SK-N-SH (cell line): ENCODE measurements around the gene TBL1X. TPM values are rescaled to one million over a fixed set of nuclear protein-coding genes. Genes with fewer than 3 reads are reported as not detected.

Experiments
- CTCF ChIA-PET: fragments of 300-600, 350-600 bp; formaldehyde crosslinking; extraction: SDS; loops from one replicate; lab custom pipeline; 2021; lab: Yijun Ruan, JAX
- POLR2A ChIA-PET: fragments of 350-600 bp; sonication (Branson Sonifier 250); formaldehyde crosslinking; extraction: SDS; loops from one replicate; lab custom pipeline; 2020; ENCODE audit warnings: antibody characterized with exemption, inconsistent platforms; lab: Yijun Ruan, JAX
- DNase-seq: peaks from one replicate; pipeline ENCODE4 v3.0.0; 2012
- H2AFZ ChIP-seq: fragments of 200-600 bp; sonication (generic); 2 replicates; pipeline ENCODE4 v1.8.1; 2016; ENCODE audit warnings: antibody characterized with exemption, mild to moderate bottlenecking, low read depth
- H3F3A ChIP-seq: fragments of 200-600 bp; sonication (generic); replicated peaks from 2 replicates; pipeline ENCODE3; 2016; ENCODE audit warnings: antibody characterized with exemption, mild to moderate bottlenecking; ENCODE audit not compliant: insufficient read depth
- H3K27ac ChIP-seq, 2 experiments: fragments of 200-500 bp in 1 of 2; fragments of 200-600 bp in 1 of 2; sonication (Bioruptor generic) in 1 of 2; sonication (generic), shearing (Covaris generic) in 1 of 2; 2 replicates each; pipeline versions ENCODE4 v1.5.1 to v1.6.1; 2014 to 2016; ENCODE audit warnings: low read depth in 2 of 2, inconsistent platforms in 1 of 2, low read length in 1 of 2, mild to moderate bottlenecking in 1 of 2, mixed read lengths in 1 of 2
- H3K27me3 ChIP-seq: fragments of 200-600 bp; sonication (generic), shearing (Covaris generic); 2 replicates; pipeline ENCODE4 v1.6.1; 2016; ENCODE audit warnings: mixed run types; ENCODE audit not compliant: insufficient read depth
- H3K36me3 ChIP-seq, 2 experiments: fragments of 200-500 bp in 1 of 2; fragments of 200-600 bp in 1 of 2; sonication (Bioruptor generic) in 1 of 2; sonication (generic) in 1 of 2; replicated peaks in 1 of 2; 2 replicates each; pipeline versions ENCODE3 to v1.5.1; 2014 to 2016; ENCODE audit warnings: low read length in 1 of 2, mild to moderate bottlenecking in 1 of 2; ENCODE audit not compliant: insufficient read depth in 2 of 2, control insufficient read depth in 1 of 2
- H3K4me1 ChIP-seq, 2 experiments: fragments of 200-500 bp in 1 of 2; fragments of 200-600 bp in 1 of 2; sonication (Bioruptor generic) in 1 of 2; sonication (generic), shearing (Covaris generic) in 1 of 2; 2 replicates each; pipeline versions ENCODE4 v1.5.1 to v1.6.1; 2014 to 2016; ENCODE audit warnings: low read depth in 1 of 2, low read length in 1 of 2, mixed run types in 1 of 2; ENCODE audit not compliant: insufficient read depth in 2 of 2, control insufficient read depth in 1 of 2
- H3K4me2 ChIP-seq: fragments of 200-600 bp; sonication (generic), shearing (Covaris generic); 2 replicates; pipeline ENCODE4 v1.6.1; 2017; ENCODE audit warnings: mixed run types
- H3K4me3 ChIP-seq, 2 experiments: fragments of 200-500 bp in 1 of 2; fragments of 200-600 bp in 1 of 2; sonication (Bioruptor generic) in 1 of 2; sonication (generic), shearing (Covaris generic) in 1 of 2; 2 replicates each; pipeline versions ENCODE4 v1.5.1 to v1.8.1; 2014 to 2016; ENCODE audit warnings: low read depth in 2 of 2, inconsistent platforms in 1 of 2, low read length in 1 of 2, mild to moderate bottlenecking in 1 of 2, mixed read lengths in 1 of 2, moderate library complexity in 1 of 2
- H3K79me2 ChIP-seq: fragments of 200-600 bp; sonication (generic); 2 replicates; pipeline ENCODE4 v1.8.1; 2017; ENCODE audit warnings: mild to moderate bottlenecking; ENCODE audit not compliant: insufficient read depth
- H3K9ac ChIP-seq: fragments of 200-600 bp; sonication (generic); 2 replicates; pipeline ENCODE4 v1.6.1; 2017; ENCODE audit warnings: mixed run types
- H3K9me2 ChIP-seq: fragments of 200-600 bp; sonication (generic); 2 replicates; pipeline ENCODE4 v1.6.1; 2017; ENCODE audit warnings: mixed run types
- H3K9me3 ChIP-seq: fragments of 200-600 bp; sonication (generic); 2 replicates; pipeline ENCODE4 v1.6.1; 2017; ENCODE audit warnings: mixed run types, mild to moderate bottlenecking, moderate library complexity
- H4K20me1 ChIP-seq: fragments of 200-600 bp; sonication (generic); 2 replicates; pipeline ENCODE4 v1.6.1; 2017; ENCODE audit warnings: mild to moderate bottlenecking, mixed run types; ENCODE audit not compliant: insufficient read depth
- ELF1 ChIP-seq: IDR thresholded peaks from 2 replicates; pipeline ENCODE4 v1.4.0; 2012
- EP300 ChIP-seq, 2 experiments: IDR thresholded peaks; 2 replicates each; pipeline versions ENCODE4 v1.4.0 to v1.6.1; 2012; ENCODE audit warnings: borderline replicate concordance in 1 of 2, low read depth in 1 of 2, low read length in 1 of 2
- EZH2phosphoT487 ChIP-seq: fragments of 200-600 bp; sonication (generic); IDR thresholded peaks from 2 replicates; pipeline ENCODE4 v1.6.1; 2017; ENCODE audit warnings: low read depth, mixed run types, mild to moderate bottlenecking, antibody characterized with exemption, moderate library complexity, borderline replicate concordance
- FOSL2 ChIP-seq: IDR thresholded peaks from 2 replicates; pipeline ENCODE4 v1.4.0; 2012; ENCODE audit warnings: low read depth, mild to moderate bottlenecking, moderate library complexity, borderline replicate concordance
- FOXJ3 ChIP-seq: sonication (generic); formaldehyde crosslinking; IDR thresholded peaks from 2 replicates; pipeline ENCODE4 v1.5.1; 2020; ENCODE audit warnings: mild to moderate bottlenecking, missing genetic modification reagents
- FOXM1 ChIP-seq: IDR thresholded peaks from 2 replicates; pipeline ENCODE4 v1.4.0; 2012; ENCODE audit warnings: low read depth, mild to moderate bottlenecking
- IRF3 ChIP-seq: fragments of 150-350 bp; IDR thresholded peaks from 2 replicates; pipeline ENCODE4 v1.6.1; 2016; ENCODE audit warnings: mild to moderate bottlenecking, low read depth, low read length
- JUND ChIP-seq: IDR thresholded peaks from 2 replicates; pipeline ENCODE4 v1.4.0; 2012
- MAX ChIP-seq: IDR thresholded peaks from 2 replicates; pipeline ENCODE4 v1.4.0; 2012; ENCODE audit warnings: low read depth
- MEF2A ChIP-seq: IDR thresholded peaks from 2 replicates; pipeline ENCODE4 v1.4.0; 2012; ENCODE audit warnings: low read depth, borderline replicate concordance
- NFIC ChIP-seq: IDR thresholded peaks from 2 replicates; pipeline ENCODE4 v1.4.0; 2012; ENCODE audit warnings: borderline replicate concordance
- PBX3 ChIP-seq: IDR thresholded peaks from 2 replicates; pipeline ENCODE4; 2012
- POLR2AphosphoS5 ChIP-seq: IDR thresholded peaks from 2 replicates; pipeline ENCODE4 v1.6.1; 2012; ENCODE audit warnings: low read depth, low read length
- RCOR1 ChIP-seq: fragments of 150-350 bp; IDR thresholded peaks from 2 replicates; pipeline ENCODE4 v1.6.1; 2017; ENCODE audit warnings: antibody characterized with exemption, low read length
- REST ChIP-seq: IDR thresholded peaks from 2 replicates; pipeline ENCODE4 v1.6.1; 2012; ENCODE audit warnings: mild to moderate bottlenecking, low read depth, low read length, moderate library complexity
- RXRA ChIP-seq: IDR thresholded peaks from 2 replicates; pipeline ENCODE4 v1.4.0; 2012; ENCODE audit warnings: low read depth, mild to moderate bottlenecking, borderline replicate concordance
- SIN3A ChIP-seq: IDR thresholded peaks from 2 replicates; pipeline ENCODE4 v1.6.1; 2012; ENCODE audit warnings: low read depth, mild to moderate bottlenecking, low read length, moderate library complexity, borderline replicate concordance
- TAF1 ChIP-seq: IDR thresholded peaks from 2 replicates; pipeline ENCODE4 v1.6.1; 2012; ENCODE audit warnings: low read depth, mild to moderate bottlenecking, low read length, moderate library complexity, borderline replicate concordance
- TCF12 ChIP-seq: IDR thresholded peaks from 2 replicates; pipeline ENCODE4 v1.4.0; 2012
- TEAD4 ChIP-seq: IDR thresholded peaks from 2 replicates; pipeline ENCODE4 v1.4.0; 2012; ENCODE audit warnings: mild to moderate bottlenecking, borderline replicate concordance; ENCODE audit not compliant: insufficient read depth
- USF1 ChIP-seq: IDR thresholded peaks from 2 replicates; pipeline ENCODE4 v1.4.0; 2012; ENCODE audit warnings: low read depth, borderline replicate concordance
- USF2 ChIP-seq: fragments of 150-350 bp; IDR thresholded peaks from 2 replicates; pipeline ENCODE4 v1.6.1; 2017; ENCODE audit warnings: antibody characterized with exemption, low read length, low read depth, borderline replicate concordance
- ZBTB33 ChIP-seq: IDR thresholded peaks from 2 replicates; pipeline ENCODE4 v1.4.0; 2012; ENCODE audit warnings: low read depth, borderline replicate concordance
- WGBS: methylation state at CpG from one replicate; pipeline ENCODE4 v1.1.6; 2017; ENCODE audit warnings: low lambda C conversion rate; 5-methylcytosine and 5-hydroxymethylcytosine counted together
- polyA plus RNA-seq, 3 experiments: library from polyadenylated mRNA; depleted of rRNA; stranded (reverse); fragments of >200 nt; gene quantifications; 2 replicates each; pipeline ENCODE4 v1.2.3, GENCODE V29; 2012

TBL1X gene
- polyA plus RNA-seq, 1 of the 3 experiments (the other 2 are of a cell fraction) = 10.6 TPM

GRCh38 chrX:9662148-9662547 is 197.3 kb downstream of the TBL1X start:
- H4K20me1 ChIP-seq = no peaks in the 10 kb centered on the region
- POLR2A ChIA-PET = no interaction called here
- TF ChIP-seq ELF1 (peak; percentile 26; the same call in 1 of the 2 replicates), ZBTB33 (peak; percentile 39; the same call in 1 of the 2 replicates), SIN3A (no peak), TCF12 (peak; percentile 95), FOXM1 (0 out of 2 replicates have a peak, but pooled peaks have one; percentile 13), NFIC (peak; percentile 74), REST (no peak), TAF1 (no peak), FOXJ3 (no peak), RXRA (peak; percentile 79), FOSL2 (peak; percentile 87), MEF2A (no peak), POLR2AphosphoS5 (peak; percentile 31; the same call in 1 of the 2 replicates), EP300 (IDR thresholded peaks at IDR 0.05; ENCODE audit: borderline replicate concordance in 1 of 2, low read depth in 1 of 2, low read length in 1 of 2) (peak; percentile 16 to 88; a peak in 3 of 4 replicates), EZH2phosphoT487 (no peak), RCOR1 (no peak), MAX (peak; percentile 33; the same call in 1 of the 2 replicates), JUND (peak; percentile 85), USF1 (no peak), IRF3 (no peak), PBX3 (peak; percentile 88), USF2 (no peak), TEAD4 (peak; percentile 74; the same call in 1 of the 2 replicates)
- H3K4me2 ChIP-seq = no peak overlapping the region
- WGBS = 15% methylated on average over 4 of the region's 4 CpGs
- CTCF ChIA-PET = no interaction called here
- no peaks in the 10 kb centered on the region for H3K9me2 ChIP-seq
- H3K9me3 ChIP-seq = no peaks in the 10 kb centered on the region
- H2AFZ ChIP-seq = no peak overlapping the region
- no peak overlapping the region for H3K4me3 ChIP-seq
- no peak for DNase-seq
- H3F3A ChIP-seq = peaks cover 7% of the 10 kb centered on the region
- H3K79me2 ChIP-seq = no peaks in the 10 kb centered on the region
- no peaks in the 10 kb centered on the region for H3K36me3 ChIP-seq
- no peak overlapping the region for H3K9ac ChIP-seq
- H3K27ac ChIP-seq = peak overlapping the region in 1 of 2 experiments; percentile 68; a peak in 2 of 4 replicates
- peaks cover 0 to 12% of the 10 kb centered on the region in 2 experiments; a peak in 2 of 4 replicates for H3K4me1 ChIP-seq
- H3K27me3 ChIP-seq = no peaks in the 10 kb centered on the region
